Esophagus muscularis mucosa (tissue), 3 donors: ENCODE data around the gene NPAS1.

ENCODE experiments used
- CTCF ChIP-seq, 3 experiments: fragments of 200-600 bp in 2 of 3; fragments of 450-650 bp in 1 of 3; sonication (generic) in 2 of 3; IDR thresholded peaks; one replicate each; pipeline ENCODE4 v1.5.1; 2017 to 2019; ENCODE audit warnings: antibody characterized with exemption in 3 of 3, mild to moderate bottlenecking in 2 of 3, moderate library complexity in 1 of 3
- POLR2A ChIP-seq: fragments of 450-650 bp; IDR thresholded peaks from one replicate; pipeline ENCODE4 v1.6.1; 2017; ENCODE audit warnings: antibody characterized with exemption, moderate library complexity, mild to moderate bottlenecking, low read depth

- TF ChIP-seq CTCF (IDR thresholded peaks at IDR 0.05) (no peak), POLR2A (no peak)
Observed at GRCh38 chr19:47039239-47039874, 19.7 kb downstream of the NPAS1 start.
